GM12878 (cell line): ENCODE measurements around the gene RORC. TPM values are rescaled to one million over a fixed set of nuclear protein-coding genes. Genes with fewer than 3 reads are reported as not detected.

Experiments
- ATAC-seq: fragments of 200-7000 bp; cut with Tn5 transposase; 3 replicates; pipeline ENCODE4 v1.9.1; 2020; ENCODE audit warnings: mild to moderate bottlenecking, moderate library complexity
- BruUV-seq: library from RNA; stranded (reverse); fragments of 400-500 nt; replicated peaks from 2 replicates; lab custom pipeline; 2021; lab: Mats Ljungman, UMichigan
- CTCF ChIA-PET: fragments of 300-600 bp; sonication (Branson Sonifier 250); formaldehyde crosslinking; extraction: SDS; loops from one replicate; lab custom pipeline; 2021; ENCODE audit warnings: inconsistent platforms; lab: Yijun Ruan, JAX
- POLR2A ChIA-PET: fragments of 350-600 bp; formaldehyde crosslinking; extraction: SDS; loops from one replicate; lab custom pipeline; 2021; ENCODE audit warnings: inconsistent platforms; lab: Charles Lee
- RAD21 ChIA-PET: fragments of 300-600 bp; sonication (Branson Sonifier 250); formaldehyde crosslinking; loops from one replicate; lab custom pipeline; 2023; ENCODE audit warnings: antibody characterized with exemption; ENCODE audit not compliant: unreplicated experiment; lab: Charles Lee
- SMC1A ChIA-PET: fragments of 300-600 bp; sonication (Branson Sonifier 250); formaldehyde crosslinking; loops from one replicate; lab custom pipeline; 2023; ENCODE audit not compliant: unreplicated experiment, uncharacterized antibody; lab: Charles Lee
- DNase-seq: peaks from one replicate; pipeline ENCODE4 v3.0.0-alpha.2; 2011; ENCODE audit warnings: low read depth, low spot score
- FAIRE-seq: peaks from 3 replicates; lab custom pipeline; 2011; peaks lifted over from hg19 to GRCh38; lab: Jason Lieb, UNC
- H2AFZ ChIP-seq: 2 replicates; pipeline ENCODE4 v1.6.0; 2011; ENCODE audit warnings: low read depth, low read length, control low read depth; ENCODE audit not compliant: control insufficient read depth
- H3K27ac ChIP-seq: 2 replicates; pipeline ENCODE4 v1.5.1; 2011; ENCODE audit warnings: control low read depth; ENCODE audit not compliant: control insufficient read depth, insufficient read depth
- H3K27me3 ChIP-seq, 2 experiments: replicated peaks in 1 of 2; 2 replicates each; pipeline versions ENCODE4 v1.6.0 to v1.6.1; 2011; ENCODE audit warnings: low read length in 1 of 2; ENCODE audit not compliant: control insufficient read depth in 2 of 2, insufficient read depth in 2 of 2
- H3K36me3 ChIP-seq, 2 experiments: 2 replicates each; pipeline ENCODE4 v1.5.1; 2011; ENCODE audit warnings: low read length in 1 of 2; ENCODE audit not compliant: control insufficient read depth in 2 of 2, insufficient read depth in 2 of 2
- H3K4me1 ChIP-seq: 2 replicates; pipeline ENCODE4 v1.6.1; 2011; ENCODE audit warnings: mild to moderate bottlenecking, low read length, moderate library complexity, mixed read lengths; ENCODE audit not compliant: control insufficient read depth, insufficient read depth
- H3K4me2 ChIP-seq: 2 replicates; pipeline ENCODE4 v1.6.0; 2011; ENCODE audit warnings: control low read depth; ENCODE audit not compliant: control insufficient read depth, insufficient read depth
- H3K4me3 ChIP-seq: fragments of 200-600 bp; sonication (generic); 2 replicates; pipeline ENCODE4 v1.5.1; 2016
- H3K79me2 ChIP-seq: 2 replicates; pipeline ENCODE4 v1.6.0; 2011; ENCODE audit warnings: low read length; ENCODE audit not compliant: control insufficient read depth, insufficient read depth
- H3K9ac ChIP-seq: 2 replicates; pipeline ENCODE4 v1.8.0; 2011; ENCODE audit warnings: low read length, control low read depth, mixed read lengths; ENCODE audit not compliant: control insufficient read depth, insufficient read depth
- H3K9me3 ChIP-seq: replicated peaks from 3 replicates; pipeline ENCODE4 v1.5.1; 2011; ENCODE audit warnings: mild to moderate bottlenecking, low read length; ENCODE audit not compliant: control insufficient read depth, insufficient read depth
- H4K20me1 ChIP-seq: 2 replicates; pipeline ENCODE4 v1.6.0; 2011; ENCODE audit not compliant: control insufficient read depth, insufficient read depth
- ASH2L ChIP-seq: fragments of 300-600, 200-600 bp; sonication (generic); IDR thresholded peaks from 2 replicates; pipeline ENCODE4 v1.6.1; 2017; ENCODE audit warnings: low read depth, mild to moderate bottlenecking, borderline replicate concordance
- CBX3 ChIP-seq: fragments of 200-600 bp; sonication (generic); IDR thresholded peaks from 2 replicates; pipeline ENCODE4 v1.6.1; 2016; ENCODE audit warnings: low read depth, borderline replicate concordance
- EED ChIP-seq: sonication (generic); IDR thresholded peaks from 2 replicates; pipeline ENCODE4 v1.6.1; 2016; ENCODE audit warnings: antibody characterized with exemption, low read depth
- FOS ChIP-seq: IDR thresholded peaks from 3 replicates; pipeline ENCODE4 v1.6.1; 2011; ENCODE audit warnings: borderline replicate concordance; ENCODE audit not compliant: insufficient read length; ENCODE audit errors: extremely low read depth
- GABPA ChIP-seq: IDR thresholded peaks from 2 replicates; pipeline ENCODE4 v1.6.1; 2014; ENCODE audit warnings: antibody characterized with exemption, low read depth, mild to moderate bottlenecking, inconsistent platforms
- IKZF1 ChIP-seq: fragments of 450-650 bp; conservative IDR thresholded peaks from 2 replicates; pipeline ENCODE4 v1.6.1; 2017; ENCODE audit warnings: antibody characterized with exemption, mild to moderate bottlenecking
- JUND ChIP-seq: IDR thresholded peaks from 2 replicates; pipeline ENCODE4 v1.6.1; 2012; ENCODE audit warnings: low read depth, mild to moderate bottlenecking, low read length, improper control_type of control experiment, moderate library complexity
- MEF2B ChIP-seq: fragments of 450-650 bp; IDR thresholded peaks from 2 replicates; pipeline ENCODE4 v1.6.1; 2018; ENCODE audit warnings: mild to moderate bottlenecking, moderate library complexity; ENCODE audit not compliant: partially characterized antibody, poor library complexity, severe bottlenecking
- NR2C2 ChIP-seq: IDR thresholded peaks from 2 replicates; pipeline ENCODE4 v1.6.1; 2011; ENCODE audit warnings: borderline replicate concordance, low read depth; ENCODE audit not compliant: control insufficient read depth, insufficient read length
- RELA ChIP-seq: fragments of 450-650 bp; IDR thresholded peaks from 2 replicates; pipeline ENCODE4 v1.8.0; 2014; ENCODE audit warnings: borderline replicate concordance; ENCODE audit not compliant: partially characterized antibody
- SMARCA5 ChIP-seq: fragments of 450-650 bp; IDR thresholded peaks from 2 replicates; pipeline ENCODE4 v1.6.1; 2017; ENCODE audit warnings: mild to moderate bottlenecking
- SREBF2 ChIP-seq: IDR thresholded peaks from 2 replicates; pipeline ENCODE4 v1.6.1; 2012; ENCODE audit warnings: mild to moderate bottlenecking, low read length
- ZNF207 ChIP-seq: fragments of 450-650 bp; IDR thresholded peaks from 2 replicates; pipeline ENCODE4 v1.6.1; 2014; ENCODE audit warnings: antibody characterized with exemption, mild to moderate bottlenecking, borderline replicate concordance
- ZNF622 ChIP-seq: fragments of 450-650 bp; IDR thresholded peaks from 2 replicates; pipeline ENCODE4 v1.6.1; 2017; ENCODE audit warnings: mild to moderate bottlenecking, inconsistent platforms
- WGBS: methylation state at CpG from one replicate; pipeline ENCODE4 v1.1.6; 2016; ENCODE audit warnings: low lambda C conversion rate; ENCODE audit not compliant: insufficient replicate concordance, insufficient coverage; ENCODE audit errors: missing lambda C conversion rate; 5-methylcytosine and 5-hydroxymethylcytosine counted together
- in situ Hi-C: fragments of 300-500 bp; cut with MboI; formaldehyde crosslinking; loops from 9 replicates; pipeline ENCODE4 v1.14.3; 2018; ENCODE audit warnings: mixed read lengths
- intact Hi-C: fragments of 100-400 bp; cut with micrococcal nuclease; formaldehyde crosslinking; loops from one replicate; pipeline ENCODE4 v1.14.2; 2022; ENCODE audit not compliant: unreplicated experiment
- polyA plus RNA-seq, 11 experiments: library from polyadenylated mRNA; depleted of rRNA in 4 of 11; unstranded in 6 of 11; stranded (reverse) in 5 of 11; fragments of >200 nt; fragmentation: Nextera tagmentation in 4 of 11; fragmentation: Illumina TruSeq in 1 of 11; extraction: Ambion mirVana in 4 of 11; extraction: Trizol in 1 of 11; gene quantifications; 1 replicate in 1 of 11; 2 replicates in 10 of 11; pipeline versions ENCODE4 v1.2.1 to v1.2.3, GENCODE V29; 2011 to 2016; ENCODE audit warnings: inconsistent platforms in 2 of 11, missing spikeins in 2 of 11, low read depth in 1 of 11
- total RNA-seq, 4 experiments: library from RNA; depleted of rRNA in 3 of 4; stranded (reverse); fragments of >200 nt in 3 of 4; fragmentation: Illumina TruSeq in 1 of 4; extraction: Trizol in 1 of 4; gene quantifications; 2 replicates each; pipeline versions ENCODE4 v1.2.1 to v1.2.3, GENCODE V29; 2013 to 2021
- TF ChIP-seq, protein P1 (sequence below): fragments of 450-650 bp; IDR thresholded peaks from 2 replicates; pipeline ENCODE4 v1.6.1; 2017; ENCODE audit warnings: antibody characterized with exemption, mild to moderate bottlenecking, moderate library complexity
- TF ChIP-seq, protein P2 (sequence below): fragments of 450-650 bp; IDR thresholded peaks from 2 replicates; pipeline ENCODE4 v1.6.1; 2016; ENCODE audit warnings: mild to moderate bottlenecking
- TF ChIP-seq, protein P3 (sequence below): fragments of 450-650 bp; formaldehyde crosslinking; IDR thresholded peaks from 2 replicates; pipeline ENCODE4 v1.4.0; 2020; ENCODE audit warnings: mild to moderate bottlenecking, moderate library complexity

RORC gene
- total and polyA plus RNA-seq, 10 of the 15 experiments (the other 5 are each of a cell fraction or from before 2014, with no cell fraction given): not detected

DNA sequence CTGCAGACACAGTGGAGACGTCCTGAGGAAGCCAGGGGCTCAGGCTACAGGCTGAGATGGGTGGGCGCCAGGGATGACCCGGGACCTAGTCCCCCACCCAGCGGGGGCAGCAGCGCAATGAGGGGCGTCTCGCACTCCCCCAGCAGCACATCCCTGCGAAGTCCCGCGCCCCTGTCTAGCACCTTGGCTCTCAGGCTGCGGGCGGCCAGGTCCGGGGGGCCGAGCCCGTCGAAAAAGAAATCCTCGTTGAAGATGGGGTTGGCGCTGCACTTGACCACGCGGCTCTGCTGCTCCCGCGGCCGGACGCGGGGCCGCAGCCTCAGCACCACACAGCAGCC, 6.3 kb upstream of the RORC start:
- RAD21 ChIA-PET: interaction anchor here (1.0 to 1.2 kb wide), 2 partner anchors 8 to 21 kb away, joined by 3 to 4 read pairs; no protein-coding TSS in a partner anchor
- peaks cover 0 to 8% of the 10 kb centered on the region in 2 experiments for H3K27me3 ChIP-seq
- 6% methylated on average over 26 of the region's 26 CpGs for WGBS
- peak overlapping the region; percentile 72 for H3K4me2 ChIP-seq
- in situ Hi-C loops: loop anchor here (5.0 to 10.0 kb wide), 3 partner anchors 246 to 543 kb away; no protein-coding TSS in a partner anchor
- H3K9me3 ChIP-seq: no peaks in the 10 kb centered on the region
- H3K27ac ChIP-seq: no peak overlapping the region
- SMC1A ChIA-PET: interaction anchor here (1.5 to 3.8 kb wide), 3 partner anchors 9 to 244 kb away, joined by 7 to 16 read pairs (median 12); no protein-coding TSS in a partner anchor
- ATAC-seq: no peak
- TF ChIP-seq RELA: no peak
- no peak for TF ChIP-seq GABPA
- no peak for TF ChIP-seq ASH2L
- no peak for TF ChIP-seq CBX3
- TF ChIP-seq IKZF1: no peak
- TF ChIP-seq JUND: no peak
- no peak for TF ChIP-seq ZNF622
- TF ChIP-seq SREBF2: no peak
- TF ChIP-seq, protein P1, sequence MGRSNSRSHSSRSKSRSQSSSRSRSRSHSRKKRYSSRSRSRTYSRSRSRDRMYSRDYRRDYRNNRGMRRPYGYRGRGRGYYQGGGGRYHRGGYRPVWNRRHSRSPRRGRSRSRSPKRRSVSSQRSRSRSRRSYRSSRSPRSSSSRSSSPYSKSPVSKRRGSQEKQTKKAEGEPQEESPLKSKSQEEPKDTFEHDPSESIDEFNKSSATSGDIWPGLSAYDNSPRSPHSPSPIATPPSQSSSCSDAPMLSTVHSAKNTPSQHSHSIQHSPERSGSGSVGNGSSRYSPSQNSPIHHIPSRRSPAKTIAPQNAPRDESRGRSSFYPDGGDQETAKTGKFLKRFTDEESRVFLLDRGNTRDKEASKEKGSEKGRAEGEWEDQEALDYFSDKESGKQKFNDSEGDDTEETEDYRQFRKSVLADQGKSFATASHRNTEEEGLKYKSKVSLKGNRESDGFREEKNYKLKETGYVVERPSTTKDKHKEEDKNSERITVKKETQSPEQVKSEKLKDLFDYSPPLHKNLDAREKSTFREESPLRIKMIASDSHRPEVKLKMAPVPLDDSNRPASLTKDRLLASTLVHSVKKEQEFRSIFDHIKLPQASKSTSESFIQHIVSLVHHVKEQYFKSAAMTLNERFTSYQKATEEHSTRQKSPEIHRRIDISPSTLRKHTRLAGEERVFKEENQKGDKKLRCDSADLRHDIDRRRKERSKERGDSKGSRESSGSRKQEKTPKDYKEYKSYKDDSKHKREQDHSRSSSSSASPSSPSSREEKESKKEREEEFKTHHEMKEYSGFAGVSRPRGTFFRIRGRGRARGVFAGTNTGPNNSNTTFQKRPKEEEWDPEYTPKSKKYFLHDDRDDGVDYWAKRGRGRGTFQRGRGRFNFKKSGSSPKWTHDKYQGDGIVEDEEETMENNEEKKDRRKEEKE: no peak
- no peak for TF ChIP-seq EED
- no peak for TF ChIP-seq ZNF207
- TF ChIP-seq, protein P2, sequence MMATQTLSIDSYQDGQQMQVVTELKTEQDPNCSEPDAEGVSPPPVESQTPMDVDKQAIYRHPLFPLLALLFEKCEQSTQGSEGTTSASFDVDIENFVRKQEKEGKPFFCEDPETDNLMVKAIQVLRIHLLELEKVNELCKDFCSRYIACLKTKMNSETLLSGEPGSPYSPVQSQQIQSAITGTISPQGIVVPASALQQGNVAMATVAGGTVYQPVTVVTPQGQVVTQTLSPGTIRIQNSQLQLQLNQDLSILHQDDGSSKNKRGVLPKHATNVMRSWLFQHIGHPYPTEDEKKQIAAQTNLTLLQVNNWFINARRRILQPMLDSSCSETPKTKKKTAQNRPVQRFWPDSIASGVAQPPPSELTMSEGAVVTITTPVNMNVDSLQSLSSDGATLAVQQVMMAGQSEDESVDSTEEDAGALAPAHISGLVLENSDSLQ: no peak
- TF ChIP-seq MEF2B: no peak
- TF ChIP-seq FOS: no peak
- no peak for TF ChIP-seq NR2C2
- TF ChIP-seq SMARCA5: no peak
- TF ChIP-seq, protein P3, sequence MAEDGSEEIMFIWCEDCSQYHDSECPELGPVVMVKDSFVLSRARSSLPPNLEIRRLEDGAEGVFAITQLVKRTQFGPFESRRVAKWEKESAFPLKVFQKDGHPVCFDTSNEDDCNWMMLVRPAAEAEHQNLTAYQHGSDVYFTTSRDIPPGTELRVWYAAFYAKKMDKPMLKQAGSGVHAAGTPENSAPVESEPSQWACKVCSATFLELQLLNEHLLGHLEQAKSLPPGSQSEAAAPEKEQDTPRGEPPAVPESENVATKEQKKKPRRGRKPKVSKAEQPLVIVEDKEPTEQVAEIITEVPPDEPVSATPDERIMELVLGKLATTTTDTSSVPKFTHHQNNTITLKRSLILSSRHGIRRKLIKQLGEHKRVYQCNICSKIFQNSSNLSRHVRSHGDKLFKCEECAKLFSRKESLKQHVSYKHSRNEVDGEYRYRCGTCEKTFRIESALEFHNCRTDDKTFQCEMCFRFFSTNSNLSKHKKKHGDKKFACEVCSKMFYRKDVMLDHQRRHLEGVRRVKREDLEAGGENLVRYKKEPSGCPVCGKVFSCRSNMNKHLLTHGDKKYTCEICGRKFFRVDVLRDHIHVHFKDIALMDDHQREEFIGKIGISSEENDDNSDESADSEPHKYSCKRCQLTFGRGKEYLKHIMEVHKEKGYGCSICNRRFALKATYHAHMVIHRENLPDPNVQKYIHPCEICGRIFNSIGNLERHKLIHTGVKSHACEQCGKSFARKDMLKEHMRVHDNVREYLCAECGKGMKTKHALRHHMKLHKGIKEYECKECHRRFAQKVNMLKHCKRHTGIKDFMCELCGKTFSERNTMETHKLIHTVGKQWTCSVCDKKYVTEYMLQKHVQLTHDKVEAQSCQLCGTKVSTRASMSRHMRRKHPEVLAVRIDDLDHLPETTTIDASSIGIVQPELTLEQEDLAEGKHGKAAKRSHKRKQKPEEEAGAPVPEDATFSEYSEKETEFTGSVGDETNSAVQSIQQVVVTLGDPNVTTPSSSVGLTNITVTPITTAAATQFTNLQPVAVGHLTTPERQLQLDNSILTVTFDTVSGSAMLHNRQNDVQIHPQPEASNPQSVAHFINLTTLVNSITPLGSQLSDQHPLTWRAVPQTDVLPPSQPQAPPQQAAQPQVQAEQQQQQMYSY (CRISPR knock-in tag): no peak
- TF ChIP-seq, all 136 proteins: peak for 0
- H3K4me1 ChIP-seq: peaks cover 10% of the 10 kb centered on the region; the same call in 1 of the 2 replicates
- H4K20me1 ChIP-seq: peaks cover 5% of the 10 kb centered on the region; the same call in 1 of the 2 replicates
- no peaks in the 10 kb centered on the region for H3K36me3 ChIP-seq
- ChIA-PET CTCF (interaction anchor here (0.7 to 2.7 kb wide), 4 partner anchors 8 to 272 kb away, joined by 3 to 20 read pairs (median 3); no protein-coding TSS in a partner anchor), POLR2A (no interaction called here)
- H3K4me3 ChIP-seq: peak overlapping the region; percentile 42; the same call in 1 of the 2 replicates
- H2AFZ ChIP-seq: peak overlapping the region; percentile 15
- no TSS peak for BruUV-seq
- intact Hi-C loops: loop anchor here (2.0 to 10.0 kb wide), 3 partner anchors 123 to 303 kb away; partner anchors contain the start of gene CELF3
- FAIRE-seq (no peak), DNase-seq (no peak)
- no peaks in the 10 kb centered on the region for H3K79me2 ChIP-seq
- no peak overlapping the region; the same call in 1 of the 2 replicates for H3K9ac ChIP-seq
